ENCODE results near the gene FAR2. TPM values are rescaled to one million over a fixed set of nuclear protein-coding genes. Genes with fewer than 3 reads are reported as not detected.

Gene FAR2
- total RNA-seq = 13.3 and 13.6 TPM in 2 replicates
- long read RNA-seq, transcript FAR2-202 (12 exons, 3,616 nt) = major isoform, 21 of 39 reads
- long read RNA-seq, partial matches to known transcripts = 1 of 39 reads
- long read RNA-seq, other reads (novel, unspliced or antisense) = 17 of 39 reads

DNA sequence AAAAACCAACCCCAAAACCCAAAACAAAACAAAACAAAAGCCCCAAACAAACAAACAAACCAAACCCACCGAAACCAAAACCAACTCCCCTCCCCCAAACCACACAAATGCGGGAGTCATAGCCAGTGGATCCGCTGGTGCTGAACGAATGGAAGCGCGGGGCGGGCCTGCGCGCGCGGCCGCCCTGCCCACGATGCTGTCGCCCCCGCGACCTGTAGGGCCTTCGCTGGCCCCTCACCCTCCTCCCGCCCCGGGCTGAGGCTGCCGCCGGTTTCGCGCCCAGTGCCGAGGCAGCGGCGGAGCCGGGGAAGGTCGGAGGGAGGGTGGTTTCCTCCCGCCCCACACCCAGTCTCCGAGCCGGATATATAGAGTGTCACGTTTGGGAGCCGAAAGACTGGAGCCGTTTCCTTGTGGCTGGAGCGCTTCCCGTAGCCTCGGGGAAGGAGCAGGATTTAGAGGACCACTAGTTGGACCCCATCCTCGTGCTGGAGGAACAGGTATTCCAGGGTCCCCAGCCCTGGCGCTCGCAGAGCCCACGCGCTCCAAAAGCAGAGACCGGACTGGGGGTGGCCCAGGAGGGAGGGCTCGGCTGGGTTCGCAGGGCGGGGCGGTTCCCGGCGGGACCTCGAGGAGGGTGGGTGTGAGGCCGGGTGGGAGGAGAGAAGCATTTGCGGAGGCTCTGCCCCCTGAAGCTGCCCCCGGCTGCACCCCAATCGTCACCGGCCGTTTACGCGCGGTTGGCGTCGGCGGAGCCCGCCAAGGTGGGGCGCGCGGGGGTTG, at the start of gene FAR2:
Gene FAR2 (plus strand): TSS at position 368 of the 780 bp plus-strand sequence. CDS start 121,172 bp downstream, outside the sequence.
- H3K27ac Mint-ChIP-seq (ENCODE audit: unreplicated experiment) = peak within 1 kb of the TSS; percentile 58
- H3K4me1 Mint-ChIP-seq = peaks cover 31% of the 10 kb centered on the region
- no peaks in the 10 kb centered on the region for H3K9me3 Mint-ChIP-seq
- TF ChIP-seq CTCF (conservative IDR thresholded peaks at IDR 0.05) = no peak
- H3K36me3 Mint-ChIP-seq (ENCODE audit: low read depth) = no peaks in the 10 kb centered on the region
- peak; percentile 35 for DNase-seq (ENCODE audit: low read depth, low spot score)
- H3K27me3 Mint-ChIP-seq (ENCODE audit: low read depth) = peaks cover 39% of the 10 kb centered on the region
- peak within 1 kb of the TSS; percentile 92 for H3K4me3 Mint-ChIP-seq

- Mint-ChIP-seq H3K27ac (ENCODE audit: unreplicated experiment) (no peak overlapping the region), H3K4me3 (no peak overlapping the region), H3K36me3 (ENCODE audit: low read depth) (peaks cover 2% of the 10 kb centered on the region), H3K4me1 (no peaks in the 10 kb centered on the region), H3K9me3 (peaks cover 6% of the 10 kb centered on the region), H3K27me3 (ENCODE audit: low read depth) (no peaks in the 10 kb centered on the region)
- no peak for DNase-seq (ENCODE audit: low read depth, low spot score)
- TF ChIP-seq CTCF (conservative IDR thresholded peaks at IDR 0.05) = no peak
Observed at GRCh38 chr12:29102741-29103140, 46.3 kb upstream of the FAR2 start.

DNA sequence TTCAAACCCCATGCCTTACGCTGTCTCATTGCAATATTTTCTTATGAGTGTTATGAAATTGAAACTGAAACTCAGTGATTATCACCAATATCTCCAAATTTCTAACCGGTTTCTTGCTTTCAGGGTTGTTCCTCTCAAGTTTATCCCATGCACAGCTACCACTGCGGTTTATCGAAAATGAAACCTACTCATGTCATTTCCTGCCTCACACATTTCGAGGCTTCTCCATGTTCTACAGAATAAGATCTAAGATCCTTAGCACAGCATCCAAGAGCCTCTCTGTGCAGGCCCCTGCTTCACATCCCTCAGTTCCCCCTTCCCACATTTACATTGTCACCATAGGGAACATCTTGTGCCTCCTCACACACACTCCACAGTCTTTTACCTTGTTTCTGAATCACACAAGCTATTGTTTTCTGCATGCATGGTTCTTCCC, 45.5 kb upstream of the FAR2 start:
- no peak for DNase-seq (ENCODE audit: low read depth, low spot score)
- Mint-ChIP-seq H3K4me1 (no peaks in the 10 kb centered on the region), H3K36me3 (ENCODE audit: low read depth) (peaks cover 2% of the 10 kb centered on the region), H3K27ac (ENCODE audit: unreplicated experiment) (no peak overlapping the region), H3K27me3 (ENCODE audit: low read depth) (no peaks in the 10 kb centered on the region), H3K9me3 (peaks cover 6% of the 10 kb centered on the region), H3K4me3 (no peak overlapping the region)
- TF ChIP-seq CTCF (conservative IDR thresholded peaks at IDR 0.05) = no peak

DNA sequence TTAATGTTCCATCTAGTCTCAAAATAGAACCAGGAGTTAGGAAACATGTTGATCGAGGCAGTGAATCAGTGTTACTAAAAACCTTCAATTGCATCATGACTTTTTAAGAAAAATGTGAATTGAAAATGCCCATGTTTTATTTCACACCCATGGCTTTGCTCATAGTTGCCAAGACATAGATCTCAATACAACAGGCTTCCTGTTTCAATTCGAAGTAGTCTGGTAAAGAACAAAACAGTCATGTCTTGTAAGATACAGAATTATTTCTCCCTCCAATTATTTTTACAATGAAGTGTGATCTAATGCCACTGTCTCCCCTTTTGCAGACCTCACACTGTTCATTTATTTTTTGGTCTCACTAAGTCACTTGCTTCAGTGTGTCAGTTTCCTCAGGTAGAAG, 44.6 kb upstream of the FAR2 start:
- Mint-ChIP-seq H3K36me3 (ENCODE audit: low read depth) (peaks cover 2% of the 10 kb centered on the region), H3K4me1 (no peaks in the 10 kb centered on the region), H3K9me3 (peaks cover 5% of the 10 kb centered on the region), H3K27ac (ENCODE audit: unreplicated experiment) (no peak overlapping the region), H3K27me3 (ENCODE audit: low read depth) (no peaks in the 10 kb centered on the region), H3K4me3 (no peak overlapping the region)
- DNase-seq (ENCODE audit: low read depth, low spot score) = no peak
- no peak for TF ChIP-seq CTCF (conservative IDR thresholded peaks at IDR 0.05)

DNA sequence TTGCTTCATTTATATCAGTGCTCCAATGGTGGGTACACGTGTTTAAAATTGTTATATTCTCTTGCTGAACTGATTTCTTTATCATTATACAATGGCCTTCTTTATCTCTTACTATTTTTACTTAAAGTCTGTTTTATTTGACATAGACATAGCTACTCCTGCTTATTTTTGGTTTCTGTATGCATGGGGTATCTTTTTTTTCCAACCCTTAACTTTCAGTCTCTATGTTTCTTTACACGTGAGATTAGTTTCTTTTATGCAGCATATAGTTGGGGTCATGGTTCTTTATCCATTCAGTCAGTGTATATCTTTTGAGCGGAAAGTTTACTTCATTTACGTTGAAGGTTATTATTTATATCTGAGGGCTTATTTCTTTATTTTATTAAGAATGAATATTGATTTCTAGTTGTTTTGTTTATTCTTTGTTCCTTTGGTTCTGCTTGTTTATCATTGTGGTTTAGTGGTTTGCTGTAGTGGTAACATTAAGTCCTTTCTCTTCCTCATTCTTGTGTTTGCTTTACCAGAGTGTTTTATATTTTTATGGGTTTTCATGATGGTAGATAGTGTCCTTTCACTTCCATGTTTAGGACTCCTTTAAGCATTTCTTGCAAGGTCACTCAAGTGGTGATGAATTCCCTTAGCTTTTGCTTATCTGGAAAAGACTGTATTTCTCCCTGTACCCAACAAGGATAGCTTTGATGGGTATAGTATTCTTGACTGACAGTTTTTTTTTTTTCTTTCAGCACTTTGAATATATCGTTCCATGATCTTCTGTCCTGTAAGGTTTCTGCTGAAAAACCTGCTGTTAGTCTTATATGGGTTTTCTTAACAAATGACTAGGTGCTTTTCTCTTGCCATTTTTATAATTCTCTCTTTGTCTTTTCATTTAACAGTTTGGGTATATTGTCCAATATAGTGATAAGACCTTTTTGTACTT, 38.3 kb upstream of the FAR2 start:
- peaks cover 7% of the 10 kb centered on the region for H3K36me3 Mint-ChIP-seq (ENCODE audit: low read depth)
- H3K4me1 Mint-ChIP-seq = peaks cover 5% of the 10 kb centered on the region
- H3K27me3 Mint-ChIP-seq (ENCODE audit: low read depth) = no peaks in the 10 kb centered on the region
- DNase-seq (ENCODE audit: low read depth, low spot score) = no peak
- H3K27ac Mint-ChIP-seq (ENCODE audit: unreplicated experiment) = no peak overlapping the region
- TF ChIP-seq CTCF (conservative IDR thresholded peaks at IDR 0.05) = no peak
- H3K4me3 Mint-ChIP-seq = no peak overlapping the region
- H3K9me3 Mint-ChIP-seq = peaks cover 19% of the 10 kb centered on the region
